PC-3 (cell line): ENCODE measurements around the gene COASY. TPM values are rescaled to one million over a fixed set of nuclear protein-coding genes. Genes with fewer than 3 reads are reported as not detected.

ENCODE experiments used
- ATAC-seq: fragments of 200-7000 bp; cut with Tn5 transposase; 2 replicates; pipeline ENCODE4 v1.9.1; 2020; ENCODE audit warnings: mild to moderate bottlenecking, moderate library complexity
- BruUV-seq: library from RNA; stranded (reverse); fragments of 400-500 nt; replicated peaks from 2 replicates; lab custom pipeline; 2021; lab: Mats Ljungman, UMichigan
- CTCF ChIA-PET: fragments of 300-600 bp; sonication (Branson Sonifier 250); formaldehyde crosslinking; loops from one replicate; lab custom pipeline; 2022; ENCODE audit warnings: antibody characterized with exemption; lab: Charles Lee
- POLR2A ChIA-PET: fragments of 300-600 bp; sonication (Branson Sonifier 250); formaldehyde crosslinking; loops from one replicate; lab custom pipeline; 2022; ENCODE audit warnings: antibody characterized with exemption; ENCODE audit not compliant: unreplicated experiment; lab: Charles Lee
- DNase-seq: peaks from one replicate; pipeline ENCODE4 v3.0.0-alpha.2; 2015
- H2AFZ ChIP-seq: fragments of 300-600 bp; sonication (generic); 2 replicates; pipeline ENCODE4 v1.6.0; 2016; ENCODE audit warnings: antibody characterized with exemption, low read length
- H3F3A ChIP-seq: fragments of 300-600 bp; sonication (generic); one replicate; pipeline ENCODE4 v1.6.0; 2017; ENCODE audit warnings: antibody characterized with exemption, low read length, control low read depth, mild to moderate bottlenecking; ENCODE audit not compliant: unreplicated experiment
- H3K27ac ChIP-seq: fragments of 300-600 bp; sonication (generic); 2 replicates; pipeline ENCODE4 v1.5.1; 2016; ENCODE audit warnings: mild to moderate bottlenecking, low read length
- H3K27me3 ChIP-seq: fragments of 300-600 bp; sonication (generic); 2 replicates; pipeline ENCODE4 v1.6.1; 2016; ENCODE audit warnings: low read length, mixed read lengths
- H3K36me3 ChIP-seq: fragments of 300-600 bp; sonication (generic); 2 replicates; pipeline ENCODE4 v1.6.1; 2016; ENCODE audit warnings: low read depth, mixed run types, low read length, mixed read lengths
- H3K4me1 ChIP-seq: fragments of 300-600 bp; sonication (generic); 2 replicates; pipeline ENCODE4 v1.5.1; 2016; ENCODE audit warnings: low read length; ENCODE audit not compliant: insufficient read depth
- H3K4me2 ChIP-seq: fragments of 300-600 bp; sonication (generic); 2 replicates; pipeline ENCODE4 v1.6.0; 2016; ENCODE audit warnings: low read length
- H3K4me3 ChIP-seq: fragments of 300-600 bp; sonication (generic); 2 replicates; pipeline ENCODE4 v1.5.1; 2016; ENCODE audit warnings: mild to moderate bottlenecking, low read length, mixed read lengths
- H3K79me2 ChIP-seq: fragments of 300-600 bp; sonication (generic); 2 replicates; pipeline ENCODE4 v1.6.1; 2017; ENCODE audit warnings: low read length, mixed read lengths
- H3K9ac ChIP-seq: fragments of 300-600 bp; sonication (generic); 2 replicates; pipeline ENCODE4 v1.6.0; 2016; ENCODE audit warnings: mild to moderate bottlenecking, low read length
- H3K9me2 ChIP-seq: fragments of 300-600 bp; sonication (generic); replicated peaks from 2 replicates; pipeline ENCODE4 v1.6.1; 2016; ENCODE audit warnings: mixed run types, low read length, mixed read lengths
- H3K9me3 ChIP-seq: fragments of 300-600 bp; sonication (generic); 2 replicates; pipeline ENCODE4 v1.6.1; 2016; ENCODE audit warnings: low read length, mixed read lengths
- H4K20me1 ChIP-seq: fragments of 300-600 bp; sonication (generic); 2 replicates; pipeline ENCODE4 v1.6.1; 2016; ENCODE audit warnings: low read length, mixed read lengths
- EZH2 ChIP-seq: fragments of 300-600 bp; sonication (generic); IDR thresholded peaks from one replicate; pipeline ENCODE4 v1.6.1; 2017; ENCODE audit warnings: antibody characterized with exemption, mild to moderate bottlenecking, low read length; ENCODE audit not compliant: unreplicated experiment
- EZH2phosphoT487 ChIP-seq: fragments of 300-600 bp; sonication (generic); IDR thresholded peaks from 2 replicates; pipeline ENCODE4 v1.6.1; 2018; ENCODE audit warnings: mild to moderate bottlenecking, antibody characterized with exemption, low read length, borderline replicate concordance
- intact Hi-C: fragments of 100-400 bp; cut with micrococcal nuclease; formaldehyde crosslinking; loops from 2 replicates; pipeline ENCODE4 v1.9.0; 2023
- total RNA-seq: library from RNA; depleted of rRNA; stranded (reverse); fragments of >200 nt; gene quantifications from 2 replicates; pipeline ENCODE4 v1.2.3, GENCODE V29; 2014
- TF ChIP-seq, protein P1 (sequence below): fragments of 300-600 bp; sonication (generic); conservative IDR thresholded peaks from 2 replicates; pipeline ENCODE4 v1.5.1; 2017; ENCODE audit warnings: antibody characterized with exemption, low read depth, mild to moderate bottlenecking, low read length

COASY gene
- total RNA-seq, 1 experiment from 2014 or later: 33.3 TPM

DNA sequence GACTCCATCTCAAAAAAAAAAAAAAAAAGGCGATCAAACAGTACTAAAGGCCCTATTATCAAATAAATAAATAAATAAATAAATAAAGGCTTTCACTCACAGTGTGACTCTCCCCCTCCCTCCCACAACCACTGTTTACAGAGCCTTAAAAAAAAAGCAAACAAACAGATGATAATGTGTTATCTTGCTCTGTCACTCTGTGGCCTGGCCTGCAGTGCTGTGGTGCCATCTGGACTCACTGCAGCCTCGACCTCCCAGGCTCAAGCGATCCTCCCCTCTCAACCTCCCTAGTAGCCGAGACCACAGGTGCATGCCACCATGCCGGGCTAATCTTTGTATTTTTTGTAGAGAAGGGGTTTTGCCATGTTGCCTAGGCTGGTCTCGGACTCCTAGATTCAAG is 34.0 kb upstream of the COASY start:
- no peak for ATAC-seq
- H3K9me3 ChIP-seq: no peaks in the 10 kb centered on the region
- H2AFZ ChIP-seq: no peak overlapping the region
- H3K4me3 ChIP-seq: no peak overlapping the region
- no peaks in the 10 kb centered on the region for H3K27me3 ChIP-seq
- intact Hi-C loops: loop anchor here (1.0 kb wide), 1 partner anchor 461 kb away; no protein-coding TSS in a partner anchor
- BruUV-seq: no TSS peak
- H4K20me1 ChIP-seq: no peaks in the 10 kb centered on the region
- no peak overlapping the region for H3K9ac ChIP-seq
- CTCF ChIA-PET: interaction anchor here (0.5 to 1.1 kb wide), 9 partner anchors 431 to 614 kb away, joined by 3 to 9 read pairs (median 5); partner anchors contain the start of gene ODAD4
- H3K36me3 ChIP-seq: no peaks in the 10 kb centered on the region
- POLR2A ChIA-PET: no interaction called here
- no peak for DNase-seq
- TF ChIP-seq EZH2 (no peak), EZH2phosphoT487 (no peak)
- TF ChIP-seq, protein P1, sequence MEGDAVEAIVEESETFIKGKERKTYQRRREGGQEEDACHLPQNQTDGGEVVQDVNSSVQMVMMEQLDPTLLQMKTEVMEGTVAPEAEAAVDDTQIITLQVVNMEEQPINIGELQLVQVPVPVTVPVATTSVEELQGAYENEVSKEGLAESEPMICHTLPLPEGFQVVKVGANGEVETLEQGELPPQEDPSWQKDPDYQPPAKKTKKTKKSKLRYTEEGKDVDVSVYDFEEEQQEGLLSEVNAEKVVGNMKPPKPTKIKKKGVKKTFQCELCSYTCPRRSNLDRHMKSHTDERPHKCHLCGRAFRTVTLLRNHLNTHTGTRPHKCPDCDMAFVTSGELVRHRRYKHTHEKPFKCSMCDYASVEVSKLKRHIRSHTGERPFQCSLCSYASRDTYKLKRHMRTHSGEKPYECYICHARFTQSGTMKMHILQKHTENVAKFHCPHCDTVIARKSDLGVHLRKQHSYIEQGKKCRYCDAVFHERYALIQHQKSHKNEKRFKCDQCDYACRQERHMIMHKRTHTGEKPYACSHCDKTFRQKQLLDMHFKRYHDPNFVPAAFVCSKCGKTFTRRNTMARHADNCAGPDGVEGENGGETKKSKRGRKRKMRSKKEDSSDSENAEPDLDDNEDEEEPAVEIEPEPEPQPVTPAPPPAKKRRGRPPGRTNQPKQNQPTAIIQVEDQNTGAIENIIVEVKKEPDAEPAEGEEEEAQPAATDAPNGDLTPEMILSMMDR: no peak
- H3K79me2 ChIP-seq: no peaks in the 10 kb centered on the region
- peaks cover 3% of the 10 kb centered on the region; the same call in 1 of the 2 replicates for H3K4me1 ChIP-seq
- H3F3A ChIP-seq: no peaks in the 10 kb centered on the region
- no peaks in the 10 kb centered on the region for H3K9me2 ChIP-seq
- no peak overlapping the region for H3K27ac ChIP-seq
- H3K4me2 ChIP-seq: no peak overlapping the region

- H3K27ac ChIP-seq: no peak overlapping the region
- H3F3A ChIP-seq: no peaks in the 10 kb centered on the region
- TF ChIP-seq, protein P1: no peak
- TF ChIP-seq EZH2 (no peak), EZH2phosphoT487 (no peak)
- CTCF ChIA-PET: no interaction called here
- peaks cover 3% of the 10 kb centered on the region; the same call in 1 of the 2 replicates for H3K4me1 ChIP-seq
- no peaks in the 10 kb centered on the region for H4K20me1 ChIP-seq
- ATAC-seq (no peak), DNase-seq (no peak)
- no peaks in the 10 kb centered on the region for H3K9me3 ChIP-seq
- H3K79me2 ChIP-seq: no peaks in the 10 kb centered on the region
- no peak overlapping the region for H3K4me2 ChIP-seq
- no peaks in the 10 kb centered on the region for H3K36me3 ChIP-seq
- intact Hi-C loops: no loop called here
- BruUV-seq: no TSS peak
- POLR2A ChIA-PET: no interaction called here
- no peak overlapping the region for H3K9ac ChIP-seq
- no peaks in the 10 kb centered on the region for H3K9me2 ChIP-seq
- no peak overlapping the region for H2AFZ ChIP-seq
- H3K4me3 ChIP-seq: no peak overlapping the region
- H3K27me3 ChIP-seq: no peaks in the 10 kb centered on the region
These were observed 32.9 kb upstream of the COASY start for GRCh38 chr17:42529061-42529460.

GRCh38 chr17:42530952-42531454 is 30.9 kb upstream of the COASY start:
- H3K9ac ChIP-seq: no peak overlapping the region
- no peaks in the 10 kb centered on the region for H3K9me2 ChIP-seq
- ChIA-PET CTCF (no interaction called here), POLR2A (no interaction called here)
- H2AFZ ChIP-seq: no peak overlapping the region
- DNase-seq (no peak), ATAC-seq (no peak)
- H3K27me3 ChIP-seq: no peaks in the 10 kb centered on the region
- H3K4me3 ChIP-seq: no peak overlapping the region
- H3K9me3 ChIP-seq: no peaks in the 10 kb centered on the region
- intact Hi-C loops: no loop called here
- H3K79me2 ChIP-seq: no peaks in the 10 kb centered on the region
- no peak overlapping the region for H3K4me2 ChIP-seq
- no peaks in the 10 kb centered on the region for H3F3A ChIP-seq
- TF ChIP-seq, protein P1: no peak
- TF ChIP-seq EZH2 (no peak), EZH2phosphoT487 (no peak)
- no peaks in the 10 kb centered on the region for H3K36me3 ChIP-seq
- H3K4me1 ChIP-seq: peaks cover 10% of the 10 kb centered on the region
- no peak overlapping the region for H3K27ac ChIP-seq
- no peaks in the 10 kb centered on the region for H4K20me1 ChIP-seq
- no TSS peak for BruUV-seq
